ENCODE data around the gene SYT1.

GRCh38 chr12:79329933-79330332, 465.4 kb downstream of the SYT1 start:
- no peak for TF ChIP-seq GATA2 (IDR thresholded peaks at IDR 0.05; ENCODE audit: low read depth, low read length)
- no peak for TF ChIP-seq GATA3 (IDR thresholded peaks at IDR 0.05; ENCODE audit: low read depth, low read length)
